Osteocyte (in vitro differentiated cells): ENCODE measurements around the gene FSTL3. TPM values are rescaled to one million over a fixed set of nuclear protein-coding genes. Genes with fewer than 3 reads are reported as not detected.
A peak's percentile ranks its signal among the peaks of the same experiment; 100 is the strongest.

Source experiments
- DNase-seq: peaks from one replicate; pipeline ENCODE4 v3.0.0; 2021; ENCODE audit warnings: mixed read lengths; ENCODE audit not compliant: unreplicated experiment; ENCODE audit errors: extremely low spot score
- H3K27ac Mint-ChIP-seq: one replicate; pipeline ENCODE4 v1.8.0; 2021; ENCODE audit warnings: mild to moderate bottlenecking, mixed read lengths; ENCODE audit not compliant: unreplicated experiment
- H3K27me3 Mint-ChIP-seq: one replicate; pipeline ENCODE4 v1.8.0; 2021; ENCODE audit warnings: mixed read lengths; ENCODE audit not compliant: unreplicated experiment
- H3K36me3 Mint-ChIP-seq: one replicate; pipeline ENCODE4 v1.8.0; 2021; ENCODE audit warnings: mixed read lengths; ENCODE audit not compliant: unreplicated experiment
- H3K4me1 Mint-ChIP-seq: one replicate; pipeline ENCODE4 v1.8.0; 2021; ENCODE audit warnings: mixed read lengths; ENCODE audit not compliant: unreplicated experiment
- H3K4me3 Mint-ChIP-seq: one replicate; pipeline ENCODE4 v1.8.0; 2021; ENCODE audit warnings: mild to moderate bottlenecking, moderate library complexity, mixed read lengths; ENCODE audit not compliant: unreplicated experiment
- H3K9me3 Mint-ChIP-seq: one replicate; pipeline ENCODE4 v1.8.0; 2021; ENCODE audit warnings: mixed read lengths; ENCODE audit not compliant: unreplicated experiment
- CTCF ChIP-seq: fragments of 200-600 bp; sonication (generic); IDR thresholded peaks from 2 replicates; pipeline ENCODE4 v1.5.0; 2021; ENCODE audit warnings: antibody characterized with exemption, mild to moderate bottlenecking, moderate library complexity
- total RNA-seq: library from RNA; stranded (reverse); gene quantifications from 2 replicates; pipeline ENCODE4 v1.2.1, GENCODE V29; 2021

FSTL3 gene
- total RNA-seq, 1 donor from 2014 or later: 109 TPM

DNA sequence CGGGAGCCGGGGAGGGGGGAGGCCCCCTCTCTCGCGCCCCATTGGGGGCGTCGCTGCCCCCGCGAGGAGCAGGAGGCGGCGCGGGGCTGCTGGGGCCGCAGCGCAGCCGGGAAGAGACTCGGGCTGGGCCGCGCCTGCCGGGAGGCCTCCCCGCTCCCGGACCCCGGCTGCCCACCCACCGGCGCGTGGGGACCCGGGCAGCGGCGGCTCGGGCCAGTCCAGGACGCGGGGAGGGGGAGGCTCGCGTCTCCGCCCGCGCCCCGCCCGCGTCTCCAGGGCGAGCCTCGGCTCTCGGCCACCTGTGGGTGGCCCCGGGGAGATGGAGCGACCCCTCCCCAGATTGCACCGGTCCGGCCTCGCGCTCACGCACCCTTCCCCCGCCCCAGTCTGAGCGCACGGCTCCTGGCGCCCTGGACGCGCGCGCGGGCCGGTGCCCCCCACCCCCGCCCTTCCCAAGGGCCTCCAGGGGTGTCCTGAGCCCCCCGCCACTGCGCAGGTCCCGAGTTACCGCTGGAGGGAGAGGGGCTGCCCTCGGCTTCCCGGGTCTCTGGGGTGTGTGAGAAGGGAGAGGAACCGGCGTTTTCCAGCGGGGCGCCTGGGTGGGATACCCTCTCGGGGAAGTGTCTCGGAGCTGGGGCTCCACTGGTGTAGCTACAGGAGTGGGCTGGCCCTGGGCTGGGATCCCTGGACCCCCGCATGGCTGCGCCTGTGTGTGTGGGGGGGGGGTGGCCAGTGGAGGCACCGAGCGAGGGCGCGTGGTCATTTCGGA is 33.2 kb downstream of the FSTL3 start:
- peak overlapping the region; percentile 54 for H3K27ac Mint-ChIP-seq
- peak overlapping the region; percentile 77 for H3K4me3 Mint-ChIP-seq
- no peaks in the 10 kb centered on the region for H3K36me3 Mint-ChIP-seq
- no peaks in the 10 kb centered on the region for H3K27me3 Mint-ChIP-seq
- no peaks in the 10 kb centered on the region for H3K9me3 Mint-ChIP-seq
- DNase-seq: no peak
- no peak for TF ChIP-seq CTCF
- H3K4me1 Mint-ChIP-seq: peaks cover 22% of the 10 kb centered on the region

DNA sequence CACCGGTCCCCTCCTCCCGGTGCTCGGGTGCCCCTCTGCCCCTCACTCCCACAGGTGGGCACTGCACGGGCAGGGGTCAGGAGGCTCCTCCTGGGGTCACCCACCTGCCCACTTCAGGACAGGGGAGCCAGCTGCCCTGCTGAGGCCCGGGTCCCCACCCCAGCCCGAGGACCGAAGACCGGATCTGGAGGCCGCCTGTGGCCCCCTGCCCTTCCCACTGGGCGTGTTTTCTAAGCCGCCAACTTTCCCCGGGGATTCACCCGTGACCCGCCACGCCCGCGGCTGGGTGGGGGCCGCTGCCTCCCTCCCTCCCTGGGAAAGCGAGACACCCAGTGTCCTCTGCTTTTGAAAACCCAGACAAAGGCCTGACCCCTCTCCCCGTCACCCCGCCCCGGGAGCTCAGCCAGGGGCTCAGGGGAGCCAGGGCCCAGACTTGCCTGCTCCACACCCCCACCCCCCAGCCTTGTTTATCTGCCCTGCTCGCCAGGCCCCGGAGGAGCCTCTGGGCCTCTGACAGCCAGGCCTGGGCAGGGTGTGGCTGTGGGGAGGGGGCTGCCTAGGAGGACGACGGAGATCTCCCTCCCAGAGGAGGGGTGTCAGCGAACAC is 33.9 kb downstream of the FSTL3 start:
- H3K27ac Mint-ChIP-seq: peak overlapping the region; percentile 10
- peak overlapping the region; percentile 77 for H3K4me3 Mint-ChIP-seq
- TF ChIP-seq CTCF: no peak
- no peaks in the 10 kb centered on the region for H3K27me3 Mint-ChIP-seq
- H3K36me3 Mint-ChIP-seq: no peaks in the 10 kb centered on the region
- H3K4me1 Mint-ChIP-seq: peaks cover 22% of the 10 kb centered on the region
- H3K9me3 Mint-ChIP-seq: no peaks in the 10 kb centered on the region
- no peak for DNase-seq

- DNase-seq: no peak
- Mint-ChIP-seq H3K4me1 (peaks cover 22% of the 10 kb centered on the region), H3K27me3 (no peaks in the 10 kb centered on the region), H3K27ac (peak overlapping the region; percentile 78), H3K9me3 (peaks cover 4% of the 10 kb centered on the region), H3K36me3 (peaks cover 5% of the 10 kb centered on the region), H3K4me3 (peak overlapping the region; percentile 68)
- TF ChIP-seq CTCF: no peak
These were observed 34.6 kb downstream of the FSTL3 start for GRCh38 chr19:710767-711166.

DNA sequence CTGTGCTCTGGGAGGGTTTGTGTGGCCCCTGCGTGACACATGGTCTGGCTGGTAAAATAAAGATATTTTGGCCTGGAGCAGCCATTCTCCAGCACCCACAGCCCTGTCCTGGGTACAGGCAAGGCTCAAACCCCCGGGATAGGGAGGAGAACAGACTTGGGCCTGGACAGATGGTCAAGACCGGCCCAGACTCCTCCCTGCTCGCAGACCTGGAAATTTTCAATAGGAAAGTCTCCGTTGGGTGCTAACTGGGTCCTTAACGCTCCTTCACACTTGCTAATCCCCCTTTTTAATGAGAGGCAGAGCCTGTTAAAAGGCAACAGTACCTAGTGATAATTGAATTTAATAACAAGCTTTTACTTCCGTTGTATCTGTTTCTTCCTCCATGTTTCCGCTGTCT is 35.1 kb downstream of the FSTL3 start:
- peaks cover 22% of the 10 kb centered on the region for H3K4me1 Mint-ChIP-seq
- H3K27ac Mint-ChIP-seq: peak overlapping the region; percentile 78
- no peaks in the 10 kb centered on the region for H3K27me3 Mint-ChIP-seq
- H3K36me3 Mint-ChIP-seq: peaks cover 8% of the 10 kb centered on the region
- DNase-seq: no peak
- H3K4me3 Mint-ChIP-seq: peak overlapping the region; percentile 68
- H3K9me3 Mint-ChIP-seq: peaks cover 4% of the 10 kb centered on the region
- no peak for TF ChIP-seq CTCF

DNA sequence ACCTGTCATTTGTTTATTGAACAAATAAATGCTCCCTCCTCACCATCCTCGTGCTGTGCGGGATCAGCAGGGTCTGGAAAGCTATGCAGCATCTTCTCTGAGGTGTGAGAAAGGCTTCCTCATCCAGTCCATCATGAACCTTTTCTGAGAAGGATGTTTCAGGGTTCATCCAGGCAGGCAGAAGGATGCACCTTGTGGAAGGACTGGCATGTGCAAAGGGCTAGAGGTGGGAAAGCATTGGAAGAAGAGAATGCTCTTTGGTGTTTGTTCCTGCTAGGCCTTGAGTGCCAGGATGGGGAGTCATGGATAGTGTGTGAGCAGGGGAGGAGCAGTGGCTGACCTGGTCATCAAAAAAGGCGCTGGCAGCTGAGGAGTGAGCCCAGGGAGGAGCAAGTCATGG is 39.2 kb downstream of the FSTL3 start:
- Mint-ChIP-seq H3K36me3 (peaks cover 10% of the 10 kb centered on the region), H3K4me3 (no peak overlapping the region), H3K9me3 (peaks cover 4% of the 10 kb centered on the region), H3K4me1 (peaks cover 28% of the 10 kb centered on the region), H3K27me3 (no peaks in the 10 kb centered on the region), H3K27ac (peak overlapping the region; percentile 39)
- no peak for TF ChIP-seq CTCF
- DNase-seq: no peak
